K562 (cell line): ENCODE results near the gene DRGX. TPM values are rescaled to one million over a fixed set of nuclear protein-coding genes. Genes with fewer than 3 reads are reported as not detected.

Experiments
- ATAC-seq: fragments of 200-7000 bp; cut with Tn5 transposase; 3 replicates; pipeline ENCODE4 v1.9.1; 2020; ENCODE audit warnings: moderate library complexity
- BruUV-seq: library from RNA; stranded (reverse); fragments of 400-500 nt; replicated peaks from 2 replicates; lab custom pipeline; 2021; lab: Mats Ljungman, UMichigan
- CTCF ChIA-PET: fragments of 300-600 bp; formaldehyde crosslinking; extraction: SDS; loops from one replicate; lab custom pipeline; 2021; ENCODE audit warnings: low intra/inter-chr PET ratio; lab: Yijun Ruan, JAX
- POLR2A ChIA-PET: fragments of 300-600, 350-650 bp; sonication (Branson Sonifier 250); formaldehyde crosslinking; extraction: SDS; loops from one replicate; lab custom pipeline; 2021; ENCODE audit warnings: antibody characterized with exemption, inconsistent platforms; lab: Yijun Ruan, JAX
- DNase-seq, 4 experiments: peaks; one replicate each; pipeline versions ENCODE4 v3.0.0 to v3.0.0-alpha.2; 2011 to 2018; ENCODE audit warnings: low spot score in 3 of 4, mixed read lengths in 3 of 4; ENCODE audit errors: extremely low read depth in 1 of 4
- FAIRE-seq: peaks from 2 replicates; lab custom pipeline; 2011; peaks lifted over from hg19 to GRCh38; lab: Jason Lieb, UNC
- H2AFZ ChIP-seq: 2 replicates; pipeline ENCODE4 v1.6.0; 2011; ENCODE audit warnings: low read depth, low read length, control low read depth, inconsistent platforms
- H3K27ac ChIP-seq: fragments of 200-600 bp; 3 replicates; pipeline ENCODE4 v1.8.0; 2011; ENCODE audit warnings: low read depth, mild to moderate bottlenecking, control low read depth, inconsistent platforms, low read length, moderate library complexity, mixed read lengths; ENCODE audit errors: extremely low read depth
- H3K27me3 ChIP-seq, 2 experiments: fragments of 300-600 bp in 1 of 2; 2 replicates in 1 of 2; 3 replicates in 1 of 2; pipeline versions ENCODE4 v1.6.0 to v1.8.0; 2011; ENCODE audit warnings: inconsistent platforms in 2 of 2, low read length in 2 of 2, mild to moderate bottlenecking in 1 of 2, mixed read lengths in 1 of 2, moderate library complexity in 1 of 2; ENCODE audit not compliant: control insufficient read depth in 2 of 2, insufficient read depth in 2 of 2
- H3K36me3 ChIP-seq: fragments of 300-600 bp; 3 replicates; pipeline ENCODE4 v1.8.0; 2011; ENCODE audit warnings: mild to moderate bottlenecking, low read length, inconsistent platforms; ENCODE audit not compliant: control insufficient read depth, insufficient read depth
- H3K4me1 ChIP-seq, 2 experiments: fragments of 200-600 bp in 1 of 2; replicated peaks in 1 of 2; 2 replicates in 1 of 2; 3 replicates in 1 of 2; pipeline versions ENCODE4 v1.5.1 to v1.8.0; 2011; ENCODE audit warnings: inconsistent platforms in 2 of 2, low read length in 2 of 2, mild to moderate bottlenecking in 1 of 2, mixed read lengths in 1 of 2, moderate library complexity in 1 of 2; ENCODE audit not compliant: control insufficient read depth in 2 of 2, insufficient read depth in 2 of 2
- H3K4me2 ChIP-seq: 2 replicates; pipeline ENCODE4 v1.6.1; 2011; ENCODE audit warnings: low read length, control low read depth, inconsistent platforms, mixed read lengths; ENCODE audit not compliant: insufficient read depth
- H3K4me3 ChIP-seq: fragments of 200-600 bp; sonication (generic), shearing (Covaris generic); 2 replicates; pipeline ENCODE4 v1.5.1; 2016; ENCODE audit warnings: control low read depth, inconsistent platforms
- H3K79me2 ChIP-seq: fragments of 200-600 bp; 3 replicates; pipeline ENCODE4 v1.8.0; 2011; ENCODE audit warnings: low read length, inconsistent platforms; ENCODE audit not compliant: control insufficient read depth, insufficient read depth
- H3K9ac ChIP-seq, 2 experiments: 2 replicates each; pipeline versions ENCODE4 v1.6.0 to v1.6.1; 2011; ENCODE audit warnings: low read depth in 2 of 2, low read length in 2 of 2, control low read depth in 1 of 2, inconsistent platforms in 1 of 2, mild to moderate bottlenecking in 1 of 2, mixed read lengths in 1 of 2; ENCODE audit not compliant: insufficient read depth in 1 of 2
- H3K9me1 ChIP-seq: one replicate; pipeline ENCODE4 v1.6.0; 2011; ENCODE audit warnings: inconsistent platforms, mild to moderate bottlenecking, low read length, moderate library complexity; ENCODE audit not compliant: control insufficient read depth, insufficient read depth
- H3K9me3 ChIP-seq: replicated peaks from 2 replicates; pipeline ENCODE4 v1.5.1; 2011; ENCODE audit warnings: low read depth, low read length, inconsistent platforms; ENCODE audit not compliant: control insufficient read depth, insufficient read depth
- H4K20me1 ChIP-seq: replicated peaks from 2 replicates; pipeline ENCODE4 v1.6.1; 2011; ENCODE audit warnings: low read length, inconsistent platforms, mixed read lengths; ENCODE audit not compliant: control insufficient read depth, insufficient read depth
- ARHGAP35 ChIP-seq: fragments of 450-650 bp; IDR thresholded peaks from 2 replicates; pipeline ENCODE4 v1.6.1; 2018; ENCODE audit not compliant: partially characterized antibody
- ASH1L ChIP-seq: fragments of 450-650 bp; IDR thresholded peaks from 2 replicates; pipeline ENCODE4 v1.6.1; 2018; ENCODE audit warnings: borderline replicate concordance, mild to moderate bottlenecking, low read depth; ENCODE audit not compliant: partially characterized antibody
- BCLAF1 ChIP-seq, 2 experiments: fragments of 450-650 bp in 1 of 2; IDR thresholded peaks; 2 replicates each; pipeline ENCODE4 v1.6.1; 2011 to 2017; ENCODE audit warnings: low read depth in 2 of 2, antibody characterized with exemption in 1 of 2, borderline replicate concordance in 1 of 2, low read length in 1 of 2, mild to moderate bottlenecking in 1 of 2, mixed read lengths in 1 of 2; ENCODE audit not compliant: control insufficient read depth in 1 of 2
- BHLHE40 ChIP-seq: IDR thresholded peaks from 2 replicates; pipeline ENCODE4 v1.6.1; 2011; ENCODE audit warnings: low read length, improper control_type of control experiment
- CBFB ChIP-seq: sonication (generic); formaldehyde crosslinking; IDR thresholded peaks from 2 replicates; pipeline ENCODE4 v1.4.0; 2020; ENCODE audit warnings: mild to moderate bottlenecking, missing genetic modification reagents
- KLF13 ChIP-seq: fragments of 450-650 bp; IDR thresholded peaks from 2 replicates; pipeline ENCODE4 v1.6.1; 2016; ENCODE audit warnings: missing genetic modification characterization, low read depth, mild to moderate bottlenecking, missing compliant biosample characterization, moderate library complexity, borderline replicate concordance
- NFXL1 ChIP-seq: fragments of 450-650 bp; formaldehyde crosslinking; IDR thresholded peaks from 2 replicates; pipeline ENCODE4 v1.4.0; 2021; ENCODE audit warnings: mild to moderate bottlenecking
- NFYB ChIP-seq: IDR thresholded peaks from 2 replicates; pipeline ENCODE4 v1.6.1; 2011; ENCODE audit warnings: mild to moderate bottlenecking, moderate library complexity; ENCODE audit not compliant: insufficient read length; ENCODE audit errors: extremely low read depth
- RNF219 ChIP-seq: fragments of 250-450 bp; sonication (Bioruptor Pico); IDR thresholded peaks from 2 replicates; pipeline ENCODE4 v1.5.0; 2022; ENCODE audit warnings: mild to moderate bottlenecking
- SAP30 ChIP-seq: fragments of 200-600 bp; sonication (generic); IDR thresholded peaks from 2 replicates; pipeline ENCODE4 v1.6.1; 2012; ENCODE audit warnings: borderline replicate concordance, low read depth, mild to moderate bottlenecking, moderate library complexity, low read length, control low read depth, inconsistent platforms; ENCODE audit not compliant: insufficient read depth, poor library complexity, severe bottlenecking
- SIX5 ChIP-seq, 2 experiments: IDR thresholded peaks; 2 replicates each; pipeline ENCODE4 v1.6.1; 2011; ENCODE audit warnings: low read length in 2 of 2, borderline replicate concordance in 1 of 2, low read depth in 1 of 2, mild to moderate bottlenecking in 1 of 2, moderate library complexity in 1 of 2; ENCODE audit not compliant: insufficient read depth in 1 of 2
- SNRNP70 ChIP-seq: fragments of 200-400 bp; formaldehyde crosslinking; optimal IDR thresholded peaks from 2 replicates; pipeline ENCODE3; 2017; ENCODE audit warnings: low read depth, low read length
- SRF ChIP-seq, 2 experiments: fragments of 250-450, 450-650 bp in 1 of 2; sonication (Bioruptor Pico) in 1 of 2; sonication (generic) in 1 of 2; formaldehyde crosslinking; IDR thresholded peaks; 2 replicates each; pipeline versions ENCODE4 v1.5.0 to v1.5.1; 2020 to 2022; ENCODE audit warnings: mild to moderate bottlenecking in 1 of 2, missing genetic modification reagents in 1 of 2
- TSC22D4 ChIP-seq: fragments of 450-650 bp; IDR thresholded peaks from 2 replicates; pipeline ENCODE4 v1.6.1; 2016; ENCODE audit warnings: missing genetic modification characterization, missing biosample characterization, control low read depth
- ZC3H4 ChIP-seq: sonication (generic); formaldehyde crosslinking; IDR thresholded peaks from 2 replicates; pipeline ENCODE4 v1.9.0; 2021; ENCODE audit warnings: missing genetic modification reagents, borderline replicate concordance
- ZSCAN32 ChIP-seq: fragments of 450-650 bp; formaldehyde crosslinking; IDR thresholded peaks from 2 replicates; pipeline ENCODE4 v1.4.0; 2020; ENCODE audit warnings: mild to moderate bottlenecking, moderate library complexity
- WGBS: fragments of 100-300 bp; shearing (Covaris generic); methylation state at CpG from one replicate; pipeline ENCODE4 v1.1.6; 2016; ENCODE audit warnings: low coverage, mixed read lengths; ENCODE audit not compliant: insufficient coverage; ENCODE audit errors: missing lambda C conversion rate; 5-methylcytosine and 5-hydroxymethylcytosine counted together
- in situ Hi-C: fragments of 300-500 bp; cut with MboI; formaldehyde crosslinking; loops from 4 replicates; pipeline ENCODE4 v1.15.0; 2018; ENCODE audit warnings: inconsistent platforms, mixed read lengths
- intact Hi-C: fragments of 100-400 bp; cut with micrococcal nuclease; formaldehyde crosslinking; loops from 2 replicates; pipeline ENCODE4 v1.14.2; 2022
- polyA plus RNA-seq, 8 experiments: library from polyadenylated mRNA; depleted of rRNA in 4 of 8; stranded (reverse) in 5 of 8; unstranded in 3 of 8; fragments of >200 nt; fragmentation: Nextera tagmentation in 2 of 8; fragmentation: Illumina TruSeq in 1 of 8; extraction: Ambion mirVana in 2 of 8; extraction: Trizol in 1 of 8; gene quantifications; 2 replicates each; pipeline versions ENCODE4 v1.2.1 to v1.2.3, GENCODE V29; 2011 to 2014; ENCODE audit warnings: inconsistent platforms in 1 of 8, missing spikeins in 1 of 8
- total RNA-seq, 7 experiments: library from RNA; depleted of rRNA in 6 of 7; stranded (reverse); fragments of >200 nt in 6 of 7; fragmentation: Illumina TruSeq in 2 of 7; extraction: Trizol in 2 of 7; gene quantifications; 2 replicates each; pipeline versions ENCODE4 v1.2.1 to v1.2.3, GENCODE V29; 2011 to 2021; ENCODE audit warnings: low replicate concordance in 1 of 7
- TF ChIP-seq, protein P1 (sequence below): fragments of 450-650 bp; IDR thresholded peaks from 2 replicates; pipeline ENCODE4 v1.6.1; 2016; ENCODE audit warnings: low read depth, mild to moderate bottlenecking, moderate library complexity

The DRGX gene
- total and polyA plus RNA-seq, 9 of the 15 experiments (the other 6 are each of a cell fraction or from before 2014, with no cell fraction given): not detected

- Histone ChIP-seq H3K36me3 (no peaks in the 10 kb centered on the region), H3K9me1 (no peaks in the 10 kb centered on the region), H3K27ac (no peak overlapping the region), H3K27me3 (peaks cover 2 to 13% of the 10 kb centered on the region in 2 experiments; a peak in 1 of 5 replicates), H3K9me3 (no peaks in the 10 kb centered on the region), H4K20me1 (no peaks in the 10 kb centered on the region), H3K4me1 (no peaks in the 10 kb centered on the region), H2AFZ (no peak overlapping the region), H3K4me2 (no peak overlapping the region), H3K4me3 (no peak overlapping the region), H3K79me2 (no peaks in the 10 kb centered on the region), H3K9ac (no peak overlapping the region)
- BruUV-seq: no TSS peak
- TF ChIP-seq ZSCAN32 (CRISPR knock-in tag) (no peak), SRF (CRISPR knock-in tag; IDR thresholded peaks at IDR 0.05) (no peak), KLF13 (tag) (no peak), RNF219 (CRISPR knock-in tag) (no peak), BCLAF1 (IDR thresholded peaks at IDR 0.05; ENCODE audit: borderline replicate concordance in 1 of 2, control insufficient read depth in 1 of 2, low read depth in 2 of 2, low read length in 1 of 2) (no peak), TSC22D4 (tag) (no peak), NFXL1 (no peak), SIX5 (IDR thresholded peaks at IDR 0.05; ENCODE audit: borderline replicate concordance in 1 of 2, insufficient read depth in 1 of 2, low read depth in 1 of 2, low read length in 2 of 2) (no peak), BHLHE40 (no peak), SNRNP70 (no peak), SAP30 (no peak), CBFB (CRISPR knock-in tag) (no peak), ASH1L (no peak), ZC3H4 (no peak), ARHGAP35 (no peak), NFYB (no peak)
- TF ChIP-seq, protein P1, sequence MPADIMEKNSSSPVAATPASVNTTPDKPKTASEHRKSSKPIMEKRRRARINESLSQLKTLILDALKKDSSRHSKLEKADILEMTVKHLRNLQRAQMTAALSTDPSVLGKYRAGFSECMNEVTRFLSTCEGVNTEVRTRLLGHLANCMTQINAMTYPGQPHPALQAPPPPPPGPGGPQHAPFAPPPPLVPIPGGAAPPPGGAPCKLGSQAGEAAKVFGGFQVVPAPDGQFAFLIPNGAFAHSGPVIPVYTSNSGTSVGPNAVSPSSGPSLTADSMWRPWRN: no peak
- in situ Hi-C loops: no loop called here
- DNase-seq (no peak), ATAC-seq (no peak), FAIRE-seq (no peak)
- POLR2A ChIA-PET: interaction anchor here (0.6 to 1.4 kb wide), 4 partner anchors 15 to 43 kb away, joined by 3 to 4 read pairs (median 4); no protein-coding TSS in a partner anchor
- 1% methylated on average over 3 of the region's 3 CpGs for WGBS
- intact Hi-C loops: no loop called here
- CTCF ChIA-PET: no interaction called here
Observed at GRCh38 chr10:49331431-49331830, 64.5 kb downstream of the DRGX start.
